TTC549 (cell line): Measurements from ENCODE around the gene CRTC1.

Experiments used
- FAIRE-seq: peaks from 2 replicates; lab custom pipeline; 2012; peaks lifted over from hg19 to GRCh38; lab: Jason Lieb, UNC

CRTC1 gene

DNA sequence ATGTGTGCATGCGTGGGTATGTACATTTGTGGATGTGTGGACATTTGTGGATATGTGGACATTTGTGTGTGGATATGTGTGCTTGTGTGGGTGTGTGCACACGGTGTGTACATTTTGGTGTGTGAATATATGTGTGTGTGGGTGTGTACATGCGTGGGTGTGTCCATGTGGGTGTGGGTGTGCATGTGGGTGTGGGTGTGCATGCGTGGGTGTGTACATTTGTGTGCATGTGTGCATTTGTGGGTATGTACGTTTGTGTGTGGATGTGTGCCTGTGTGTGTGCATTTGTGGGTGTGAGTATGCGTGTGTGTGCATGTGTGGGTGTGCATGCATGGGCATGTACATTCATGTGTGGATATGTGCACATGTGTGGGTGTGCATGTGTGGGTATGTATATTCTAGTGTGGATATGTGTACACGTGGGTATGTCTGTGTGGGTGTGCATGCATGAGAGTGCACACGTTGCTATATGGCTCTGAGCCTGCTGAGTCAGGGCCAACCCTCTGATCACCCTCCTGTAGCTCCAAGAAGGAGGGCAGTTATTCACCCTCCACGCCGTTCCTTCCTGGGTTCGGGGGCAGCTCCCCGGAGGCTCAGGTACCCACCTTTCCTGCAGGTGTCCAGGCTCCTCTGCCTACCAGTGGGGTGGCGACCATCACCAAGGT lies 87.3 kb downstream of the CRTC1 start:
- no peak for FAIRE-seq

DNA sequence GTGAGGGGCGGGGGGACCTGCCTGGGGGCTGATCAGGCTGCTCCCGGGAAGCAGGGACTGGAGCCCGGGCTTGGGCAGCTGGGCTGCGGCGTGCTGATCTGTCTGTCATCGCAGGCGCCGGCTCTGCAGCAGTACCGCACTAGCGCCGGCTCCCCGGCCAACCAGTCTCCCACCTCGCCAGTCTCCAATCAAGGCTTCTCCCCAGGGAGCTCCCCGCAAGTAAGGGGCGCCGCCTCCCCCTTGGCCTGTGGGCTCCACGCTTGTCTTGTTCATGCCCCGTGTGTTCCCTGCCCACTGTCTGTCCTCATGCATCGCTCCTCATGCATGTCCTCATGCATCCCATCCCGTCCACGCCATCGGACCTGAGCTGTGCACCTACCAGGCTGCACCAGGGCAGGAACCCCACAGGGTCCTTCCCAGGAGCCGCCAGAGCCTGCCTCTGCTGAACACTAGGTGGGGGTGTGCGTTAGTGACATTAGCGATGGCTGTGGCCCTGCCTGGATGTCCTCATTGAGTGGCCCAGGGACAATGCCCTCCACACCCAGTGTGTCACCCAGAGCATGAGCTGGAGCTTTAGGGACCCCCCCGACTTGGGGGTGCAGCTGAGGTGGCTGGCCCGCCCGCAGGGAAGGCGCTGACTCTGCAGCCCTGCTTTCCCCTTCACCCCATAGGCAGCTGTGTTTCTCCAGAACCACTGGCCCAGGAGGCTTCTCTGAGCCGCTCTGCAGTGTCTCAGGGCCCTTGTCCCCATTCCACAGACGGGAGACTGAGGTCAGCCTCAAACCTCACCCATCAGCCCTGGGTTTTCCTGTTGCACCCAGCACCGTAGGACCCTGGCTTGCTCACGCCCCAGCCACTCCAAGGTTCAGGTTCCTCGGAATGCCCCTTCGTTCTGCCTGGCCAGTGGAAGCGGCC lies 88.1 kb downstream of the CRTC1 start:
- FAIRE-seq: no peak

DNA sequence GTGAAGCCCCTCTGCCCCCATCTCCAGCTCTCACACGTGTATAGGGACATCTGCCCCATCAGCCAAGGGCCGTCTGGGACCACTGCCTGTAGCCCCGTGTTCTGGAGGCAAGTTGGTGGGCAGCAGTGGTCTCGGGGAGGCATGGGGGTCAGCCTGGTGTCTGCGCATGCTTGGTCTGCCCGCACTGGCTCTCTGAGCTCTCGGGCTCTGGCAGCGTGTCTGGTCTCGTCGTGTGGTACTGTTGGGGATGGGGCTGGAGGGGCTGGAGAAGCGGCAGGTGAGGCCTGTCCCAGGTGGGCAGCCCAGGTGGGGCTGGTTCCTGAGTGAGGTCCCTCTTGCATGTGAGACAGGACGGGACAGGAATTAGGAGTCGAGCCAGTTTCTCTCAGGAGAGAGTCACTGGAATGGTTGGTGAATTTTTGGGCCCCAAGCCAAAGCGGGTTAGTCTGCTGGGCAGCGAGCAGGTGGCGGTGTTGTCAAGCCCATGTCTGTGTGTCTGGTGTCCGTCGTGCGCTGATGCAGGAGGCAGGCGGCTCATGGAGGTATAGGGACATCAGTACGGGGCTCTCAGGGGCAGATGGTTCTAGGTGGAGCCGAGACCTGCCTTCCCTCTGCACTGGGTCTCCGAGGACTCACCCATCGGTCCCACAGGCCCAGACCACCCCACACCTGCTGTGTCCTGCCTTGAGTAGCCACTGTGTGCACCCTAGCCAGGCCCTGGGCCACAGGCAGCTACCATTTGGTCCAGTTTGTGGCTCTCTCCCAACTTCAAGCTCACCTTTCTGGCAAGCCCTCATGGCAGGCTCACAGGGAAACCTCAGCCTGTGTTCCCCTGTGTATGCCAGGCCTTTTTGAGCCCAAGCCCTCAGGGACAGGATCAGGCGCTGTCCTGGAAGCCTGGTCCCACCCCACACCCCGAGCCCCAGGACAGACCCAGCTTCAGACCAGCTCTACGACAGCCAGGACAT lies 89.4 kb downstream of the CRTC1 start:
- FAIRE-seq: no peak

DNA sequence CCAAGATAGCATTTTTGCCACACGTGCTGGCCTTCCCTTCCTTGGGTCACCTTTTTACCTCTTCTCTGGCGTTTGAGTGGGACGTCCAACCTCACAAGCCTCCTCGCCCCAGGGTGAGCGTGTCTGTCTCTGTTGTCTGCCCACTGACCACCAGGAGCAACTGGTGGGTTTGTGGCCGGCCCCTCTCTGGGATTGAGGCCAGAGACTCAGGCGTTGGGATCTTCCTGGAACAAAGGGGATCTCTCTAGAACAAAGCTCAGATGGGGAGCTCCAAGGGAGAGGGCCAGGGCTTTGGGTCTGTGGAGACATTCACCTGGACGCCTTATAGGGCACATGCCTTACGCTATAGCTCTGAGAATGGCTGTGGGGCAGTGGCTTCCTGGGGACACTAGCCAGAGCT lies 90.2 kb downstream of the CRTC1 start:
- no peak for FAIRE-seq

DNA sequence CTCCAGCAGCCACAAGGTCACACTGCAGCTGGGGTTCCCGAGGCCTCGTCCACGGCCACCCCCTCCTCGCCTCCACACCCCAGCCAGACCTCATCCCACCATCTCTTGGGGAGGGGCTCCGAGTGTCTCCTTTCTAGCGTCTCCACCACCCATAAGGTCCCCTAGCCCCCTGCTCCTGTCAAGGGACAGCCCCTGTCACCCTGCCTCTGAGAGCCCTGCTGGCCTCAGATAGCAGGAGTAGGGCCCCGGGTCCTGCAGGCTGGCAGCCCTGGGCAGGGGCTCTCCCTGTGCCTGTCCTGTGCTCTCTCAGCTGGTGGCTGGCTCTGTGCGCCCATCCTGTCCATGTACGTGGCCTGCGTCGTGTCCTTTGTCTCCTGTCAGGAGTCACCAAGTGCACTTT lies 90.6 kb downstream of the CRTC1 start:
- no peak for FAIRE-seq

DNA sequence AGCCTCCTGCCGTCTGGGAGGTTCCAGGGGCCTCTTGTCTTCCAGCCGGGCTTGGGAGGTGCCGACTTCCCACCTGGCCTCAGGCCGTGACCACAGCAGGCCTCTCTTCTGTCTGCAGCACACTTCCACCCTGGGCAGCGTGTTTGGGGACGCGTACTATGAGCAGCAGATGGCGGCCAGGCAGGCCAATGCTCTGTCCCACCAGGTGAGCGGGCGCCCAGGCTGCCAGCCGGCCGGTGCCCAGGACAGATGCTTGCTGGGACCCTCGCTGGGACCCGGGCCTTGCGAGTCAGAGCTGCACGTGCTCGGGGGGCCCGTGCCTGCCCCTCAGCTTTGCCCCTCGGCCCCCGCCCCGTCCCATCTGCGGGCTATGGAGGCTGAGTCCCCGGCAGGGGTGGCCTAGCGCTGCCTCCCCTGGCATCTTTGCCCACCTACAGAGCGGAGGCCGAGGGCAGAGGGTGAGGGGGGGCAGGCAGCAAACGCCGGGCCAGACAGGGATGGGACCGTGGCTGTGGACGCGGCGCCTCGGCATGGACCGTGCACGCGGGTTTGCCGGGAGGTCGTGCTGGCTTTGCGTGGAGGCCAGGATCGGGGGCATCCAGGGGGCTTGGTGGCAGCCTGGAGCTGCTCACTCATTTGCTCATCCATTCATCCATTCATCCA lies 91.4 kb downstream of the CRTC1 start:
- no peak for FAIRE-seq

DNA sequence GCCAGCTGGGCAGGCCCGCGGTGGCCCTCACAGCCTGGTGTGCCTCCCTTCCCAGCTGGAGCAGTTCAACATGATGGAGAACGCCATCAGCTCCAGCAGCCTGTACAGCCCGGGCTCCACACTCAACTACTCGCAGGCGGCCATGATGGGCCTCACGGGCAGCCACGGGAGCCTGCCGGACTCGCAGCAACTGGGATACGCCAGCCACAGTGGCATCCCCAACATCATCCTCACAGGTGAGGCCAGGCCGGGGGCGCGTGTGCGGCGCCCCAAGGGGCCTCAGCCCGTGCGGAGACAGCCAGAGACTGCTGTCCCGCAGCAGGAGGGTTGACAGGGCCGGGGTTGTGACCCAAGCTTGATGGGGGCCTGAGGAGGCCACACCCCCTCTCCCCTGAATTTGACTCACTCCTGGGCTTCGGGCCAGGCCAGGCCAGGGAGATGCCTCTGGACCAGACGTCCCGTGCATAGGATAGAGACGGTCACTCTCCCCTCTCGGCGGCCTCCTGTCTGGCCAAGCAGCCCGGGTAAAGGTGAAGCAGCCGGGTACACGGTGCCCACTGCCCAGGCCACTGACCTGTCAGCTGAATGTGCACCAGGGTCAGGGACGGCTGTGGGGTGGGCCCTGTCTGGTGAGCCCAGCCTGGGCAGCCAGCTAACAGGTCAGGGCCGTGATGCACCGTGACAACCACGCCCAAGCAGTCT lies 92.3 kb downstream of the CRTC1 start:
- no peak for FAIRE-seq

DNA sequence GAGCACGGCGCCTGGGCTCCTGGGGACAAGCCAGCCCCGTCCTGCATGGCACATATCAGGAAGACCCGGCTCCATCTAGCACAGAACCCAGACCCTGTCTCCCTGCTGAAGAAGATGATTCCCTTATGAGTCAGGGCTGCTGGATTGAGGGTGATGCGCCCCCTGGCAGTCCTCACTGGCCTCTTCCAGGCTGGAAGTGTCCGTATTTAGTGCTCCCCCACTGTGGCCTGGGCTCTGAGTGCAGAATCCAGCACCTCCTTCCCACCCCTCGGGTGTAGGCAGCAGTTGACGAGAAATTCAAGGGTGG lies 92.8 kb downstream of the CRTC1 start:
- no peak for FAIRE-seq

DNA sequence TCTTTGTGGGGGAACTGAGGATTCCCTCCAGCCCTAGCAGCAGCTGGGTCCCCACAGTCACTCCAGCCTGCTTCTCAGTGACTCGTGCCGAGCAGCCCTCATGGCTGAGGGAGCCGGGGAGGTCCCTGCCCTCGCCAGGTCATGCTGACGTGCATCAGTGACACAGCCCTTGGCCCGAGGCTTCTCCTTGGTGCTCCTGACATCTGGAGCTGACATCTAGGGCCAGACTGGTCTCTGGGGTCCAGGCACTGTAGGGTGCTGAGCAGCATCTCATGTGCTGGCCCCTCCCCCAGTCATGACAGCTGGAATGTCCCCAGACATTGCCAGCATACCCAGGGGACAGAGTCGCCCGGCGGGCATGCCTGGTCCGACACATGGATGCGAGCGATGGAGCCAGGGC lies 93.3 kb downstream of the CRTC1 start:
- no peak for FAIRE-seq

DNA sequence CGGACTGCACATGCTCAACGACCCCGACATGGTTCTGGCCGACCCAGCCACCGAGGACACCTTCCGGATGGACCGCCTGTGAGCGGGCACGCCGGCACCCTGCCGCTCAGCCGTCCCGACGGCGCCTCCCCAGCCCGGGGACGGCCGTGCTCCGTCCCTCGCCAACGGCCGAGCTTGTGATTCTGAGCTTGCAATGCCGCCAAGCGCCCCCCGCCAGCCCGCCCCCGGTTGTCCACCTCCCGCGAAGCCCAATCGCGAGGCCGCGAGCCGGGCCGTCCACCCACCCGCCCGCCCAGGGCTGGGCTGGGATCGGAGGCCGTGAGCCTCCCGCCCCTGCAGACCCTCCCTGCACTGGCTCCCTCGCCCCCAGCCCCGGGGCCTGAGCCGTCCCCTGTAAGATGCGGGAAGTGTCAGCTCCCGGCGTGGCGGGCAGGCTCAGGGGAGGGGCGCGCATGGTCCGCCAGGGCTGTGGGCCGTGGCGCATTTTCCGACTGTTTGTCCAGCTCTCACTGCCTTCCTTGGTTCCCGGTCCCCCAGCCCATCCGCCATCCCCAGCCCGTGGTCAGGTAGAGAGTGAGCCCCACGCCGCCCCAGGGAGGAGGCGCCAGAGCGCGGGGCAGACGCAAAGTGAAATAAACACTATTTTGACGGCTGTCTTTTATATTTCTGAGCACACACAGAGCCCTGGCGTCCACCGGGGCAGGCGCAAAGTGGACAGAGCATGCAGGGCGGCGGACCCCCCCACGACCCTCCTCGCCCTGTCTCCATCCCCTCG lies 94.0 kb downstream of the CRTC1 start:
- no peak for FAIRE-seq

DNA sequence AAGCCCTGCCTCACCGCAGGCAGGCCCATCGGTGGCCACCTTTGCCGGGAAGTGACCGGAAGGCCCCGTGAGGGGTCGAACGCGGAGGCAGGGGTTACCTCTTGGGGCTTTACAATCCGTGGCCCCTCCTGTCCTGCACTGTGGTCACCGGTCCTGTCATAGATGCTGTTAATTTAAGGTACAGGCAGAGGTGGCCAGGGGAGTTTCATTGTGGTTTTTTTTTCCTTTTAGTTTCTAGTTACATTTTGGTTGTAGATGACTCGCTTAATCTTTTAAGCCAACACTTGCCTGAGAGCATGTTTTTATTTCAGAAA lies 94.6 kb downstream of the CRTC1 start:
- no peak for FAIRE-seq

DNA sequence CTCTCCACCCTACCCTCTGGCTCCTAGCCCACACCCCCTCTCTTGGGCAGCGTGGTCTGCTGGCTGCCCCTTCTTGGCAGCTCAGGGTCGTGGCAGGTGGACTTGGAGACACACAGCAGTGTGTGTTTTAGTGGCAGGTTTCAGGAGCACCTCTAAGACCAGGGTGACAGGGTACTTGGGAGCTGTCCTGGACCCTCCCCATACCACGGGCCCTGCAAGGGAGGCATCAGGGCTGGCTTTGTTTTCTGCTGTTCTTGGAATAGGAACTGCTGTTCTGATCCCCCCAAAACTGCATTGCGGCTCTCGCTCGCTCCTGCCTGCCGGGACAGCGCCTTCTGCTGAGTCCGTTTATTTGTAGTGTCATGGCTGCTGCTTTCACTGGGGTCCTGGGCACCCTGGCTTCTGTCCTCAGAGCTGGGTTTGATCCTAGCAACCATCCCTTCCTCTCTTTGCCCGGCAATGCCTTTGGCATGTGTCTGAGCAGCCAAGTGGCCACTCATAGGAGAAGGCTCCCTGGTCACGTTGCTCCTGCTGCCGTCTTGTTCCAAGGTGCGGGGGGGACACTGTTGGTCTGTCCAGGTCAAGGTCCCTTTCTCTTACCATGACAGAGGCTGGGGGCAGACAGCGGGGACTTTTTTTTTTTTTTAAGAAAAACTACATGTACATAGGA lies 95.5 kb downstream of the CRTC1 start:
- FAIRE-seq: no peak

DNA sequence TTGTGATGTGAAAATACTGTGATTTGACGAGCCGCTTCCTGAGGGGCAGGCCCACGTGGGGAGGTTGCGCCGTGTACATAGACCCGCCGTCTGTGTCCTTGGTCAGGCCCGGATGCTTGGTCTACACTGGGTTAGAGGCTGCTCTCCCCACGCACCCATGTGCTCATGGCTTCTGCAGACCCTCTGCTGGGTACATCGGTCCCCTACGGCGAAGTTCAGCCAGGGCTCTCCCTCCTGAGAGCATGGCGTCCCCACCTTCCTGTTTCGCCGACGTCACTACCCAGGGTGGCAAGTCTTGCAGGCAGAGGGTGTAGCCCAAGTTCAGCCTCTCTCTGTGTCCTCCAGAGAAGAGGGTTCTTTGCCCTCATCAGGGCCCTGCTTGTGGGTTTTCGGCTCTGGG lies 96.6 kb downstream of the CRTC1 start:
- no peak for FAIRE-seq

DNA sequence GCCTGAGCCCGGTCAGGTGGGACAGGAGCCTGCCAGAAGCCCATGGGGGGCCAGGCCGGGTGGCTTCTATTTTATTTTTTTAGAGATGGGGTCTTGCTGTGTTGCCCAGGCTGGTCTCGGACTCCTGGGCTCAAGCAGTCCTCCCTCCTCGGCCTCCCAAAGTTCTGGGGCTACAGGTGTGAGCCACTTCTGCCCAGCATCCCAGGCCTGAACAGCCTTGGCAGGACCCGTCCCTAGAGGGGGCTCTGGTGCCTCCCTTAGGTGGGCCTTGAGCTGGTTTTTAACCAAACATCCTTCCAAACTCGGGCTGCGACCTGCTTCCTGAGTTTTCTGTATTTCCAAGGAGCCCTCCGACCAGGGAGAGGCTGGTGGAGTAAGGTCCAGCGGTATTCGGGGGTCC lies 97.2 kb downstream of the CRTC1 start:
- no peak for FAIRE-seq

DNA sequence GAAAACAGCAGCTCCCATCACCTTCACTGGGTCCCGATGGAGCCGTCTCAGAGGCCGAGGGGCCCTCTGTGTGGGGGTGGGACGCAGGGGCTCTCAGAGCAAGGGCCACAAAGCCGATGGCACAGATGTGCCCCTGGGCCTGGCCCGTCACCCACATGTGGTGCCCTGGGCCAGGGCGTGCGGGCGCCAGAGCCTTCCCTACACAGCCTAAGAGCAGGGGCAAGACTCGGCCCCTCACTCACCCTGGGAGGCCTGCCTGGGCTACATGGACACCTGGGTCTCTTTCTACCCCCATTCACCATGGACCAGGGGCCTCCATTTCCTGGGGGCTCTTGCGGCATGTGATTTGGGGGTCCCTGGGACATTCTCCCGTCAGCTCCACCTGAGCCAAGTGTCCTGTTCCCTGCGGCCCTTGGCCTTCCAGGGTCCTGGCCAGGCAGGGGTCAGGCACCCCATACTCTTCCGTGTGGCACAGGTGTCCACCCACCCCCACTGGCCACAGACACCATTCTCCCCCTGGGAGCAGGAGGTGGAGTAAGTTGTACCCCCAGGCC lies 97.6 kb downstream of the CRTC1 start:
- no peak for FAIRE-seq

DNA sequence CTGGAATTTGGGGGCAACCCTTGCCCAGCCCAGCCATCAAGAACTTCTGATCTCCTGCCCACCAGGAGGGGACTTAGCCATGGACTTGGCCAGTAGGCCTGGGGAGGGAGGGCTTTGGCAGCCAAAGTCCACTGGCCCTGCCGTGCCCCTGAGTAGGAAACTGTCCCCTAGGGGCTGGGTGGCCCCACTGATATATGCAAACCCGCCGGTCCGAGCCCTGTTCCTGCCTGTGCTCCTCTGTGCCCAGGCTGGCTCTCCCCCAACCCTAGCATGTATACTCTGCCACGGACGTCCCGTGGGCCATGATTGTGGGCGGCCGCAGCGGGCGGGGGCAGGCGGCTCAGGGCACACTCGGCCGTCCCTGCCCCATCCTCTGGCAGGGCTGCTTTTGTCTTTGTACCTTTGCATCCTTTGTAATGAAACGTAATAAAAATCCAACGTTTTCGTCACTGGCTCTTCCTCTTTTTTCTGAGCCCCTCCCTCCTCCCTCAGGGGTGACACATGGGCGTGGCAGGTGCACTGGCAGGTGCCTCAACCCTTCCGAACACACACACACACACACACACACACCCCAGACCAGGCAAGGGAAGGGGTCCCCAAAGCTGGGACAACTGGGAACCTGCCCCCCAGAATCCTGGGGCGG lies 98.5 kb downstream of the CRTC1 start:
- FAIRE-seq: no peak

DNA sequence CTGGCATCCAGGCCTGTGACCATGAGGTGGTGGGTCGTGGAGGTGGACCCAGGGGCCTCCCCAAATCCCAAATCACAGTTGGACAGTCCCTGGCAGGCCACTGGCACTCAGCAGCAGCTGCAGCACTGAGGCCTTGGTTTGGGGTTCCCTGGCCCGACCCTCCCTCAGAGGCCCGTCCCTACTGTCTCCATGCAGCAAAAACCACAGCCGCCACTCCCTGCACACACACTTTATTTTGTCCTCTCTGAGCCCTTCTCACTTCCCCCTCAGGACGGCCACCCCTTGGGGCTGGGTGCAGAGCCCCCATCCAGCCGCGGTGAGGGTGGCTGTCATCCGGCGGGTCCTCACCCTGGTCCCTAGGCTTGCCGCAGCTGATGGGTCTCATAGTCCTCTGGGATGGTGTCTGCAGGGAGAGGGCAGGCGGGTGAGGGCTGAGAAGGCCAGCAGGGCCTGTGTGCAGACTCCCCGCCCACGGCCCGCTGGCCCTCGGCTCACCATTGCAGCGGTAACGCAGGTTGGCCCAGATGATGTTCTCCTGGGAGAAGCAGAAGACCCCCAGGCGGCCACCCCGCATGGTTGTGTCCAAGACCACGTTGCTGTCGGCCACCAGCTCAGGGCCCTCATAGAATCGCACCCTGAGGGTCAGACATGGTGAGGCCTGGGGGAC lies 99.2 kb downstream of the CRTC1 start:
- FAIRE-seq: no peak

DNA sequence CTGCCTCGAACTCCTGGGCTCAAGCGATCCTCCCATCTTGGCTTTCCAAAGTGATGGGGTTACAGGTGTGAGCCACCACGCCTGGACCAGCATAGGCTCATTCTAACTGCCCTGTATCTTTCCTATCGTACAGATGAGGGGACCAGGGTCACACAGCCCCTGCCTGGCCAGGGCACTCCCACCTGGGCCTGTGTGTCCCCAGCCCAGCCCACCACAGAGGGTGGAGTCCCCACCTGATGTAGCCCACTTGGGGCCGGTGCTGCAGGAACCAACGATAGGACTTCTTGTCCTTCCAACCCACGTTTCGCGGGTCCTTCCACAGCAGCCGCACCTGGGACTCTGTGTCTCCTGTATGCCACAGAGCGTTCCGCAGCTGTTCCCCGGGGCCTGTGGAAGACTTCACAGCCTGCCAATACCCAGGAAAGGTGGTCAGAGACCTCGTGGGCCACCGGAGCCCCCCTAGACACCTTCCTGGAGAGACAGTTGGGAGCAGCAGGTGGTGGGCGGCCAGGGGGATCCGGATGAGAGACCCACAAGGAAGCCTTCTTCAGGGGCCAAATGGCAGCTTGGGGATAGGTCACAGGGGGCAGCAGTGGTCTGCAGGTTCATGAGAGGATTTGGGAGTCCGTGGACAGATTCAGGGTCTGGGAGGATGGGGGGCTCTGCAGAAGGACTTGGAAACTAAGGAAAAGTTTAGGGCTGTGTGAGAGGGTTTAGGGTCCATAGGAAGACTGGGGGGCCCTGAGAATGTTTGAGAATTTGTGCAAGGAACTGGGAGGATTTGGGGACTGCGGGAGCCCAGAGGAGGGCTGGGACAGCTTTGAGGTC lies 100.7 kb downstream of the CRTC1 start:
- FAIRE-seq: no peak
